Activated gamma-delta T cell treated with Interleukin-2 at 50 U/mL for 16 hours (primary cell): ENCODE data around the gene TGM6.

ENCODE experiments used
- DNase-seq: peaks from one replicate; pipeline ENCODE4 v3.0.0-alpha.2; 2020

The TGM6 gene

DNA sequence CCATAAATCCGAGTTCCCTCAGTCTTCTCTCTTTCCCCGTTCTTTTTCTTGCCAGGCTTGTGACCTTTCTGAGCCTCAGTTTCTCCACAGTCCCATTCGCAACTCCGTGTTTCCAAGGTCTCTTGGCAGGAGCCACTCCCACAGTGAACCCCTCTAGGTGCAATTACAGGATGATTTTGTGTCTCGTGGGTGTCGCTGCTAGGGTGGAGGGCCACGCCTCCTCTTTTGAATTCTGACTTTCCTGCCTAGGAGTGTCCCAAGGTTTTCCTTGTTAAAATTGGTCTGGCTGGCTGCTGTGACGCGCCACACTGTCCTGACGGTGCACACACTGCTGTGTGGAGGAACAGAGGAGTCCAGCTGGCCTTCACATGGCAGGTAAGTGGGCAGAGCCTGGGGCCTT is at the start of gene TGM6:
TGM6 (plus strand) TSS at position 301 of the 400 bp plus-strand sequence; CDS start at position 369, 68 bp downstream.
- no peak for DNase-seq

DNA sequence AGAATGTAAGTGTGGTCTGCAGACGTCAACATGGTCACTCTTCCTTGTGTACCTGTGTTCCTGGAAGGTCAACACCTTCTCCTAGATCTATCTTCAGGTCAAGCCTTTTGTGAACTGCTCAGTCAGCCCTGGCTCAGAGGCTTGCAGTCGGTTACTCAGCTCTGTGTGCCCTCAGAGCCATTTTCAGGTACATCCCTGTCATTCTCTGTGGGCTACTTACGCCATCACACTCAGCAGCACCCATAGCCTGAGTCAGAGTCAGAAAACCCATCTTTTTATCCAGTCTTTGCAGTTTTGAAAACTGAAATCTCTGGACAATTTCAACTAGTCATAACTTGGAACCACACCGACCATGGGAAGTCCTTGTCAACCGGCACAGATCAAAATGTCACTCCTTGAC is 49.6 kb upstream of the TGM6 start:
- DNase-seq, result no peak

DNA sequence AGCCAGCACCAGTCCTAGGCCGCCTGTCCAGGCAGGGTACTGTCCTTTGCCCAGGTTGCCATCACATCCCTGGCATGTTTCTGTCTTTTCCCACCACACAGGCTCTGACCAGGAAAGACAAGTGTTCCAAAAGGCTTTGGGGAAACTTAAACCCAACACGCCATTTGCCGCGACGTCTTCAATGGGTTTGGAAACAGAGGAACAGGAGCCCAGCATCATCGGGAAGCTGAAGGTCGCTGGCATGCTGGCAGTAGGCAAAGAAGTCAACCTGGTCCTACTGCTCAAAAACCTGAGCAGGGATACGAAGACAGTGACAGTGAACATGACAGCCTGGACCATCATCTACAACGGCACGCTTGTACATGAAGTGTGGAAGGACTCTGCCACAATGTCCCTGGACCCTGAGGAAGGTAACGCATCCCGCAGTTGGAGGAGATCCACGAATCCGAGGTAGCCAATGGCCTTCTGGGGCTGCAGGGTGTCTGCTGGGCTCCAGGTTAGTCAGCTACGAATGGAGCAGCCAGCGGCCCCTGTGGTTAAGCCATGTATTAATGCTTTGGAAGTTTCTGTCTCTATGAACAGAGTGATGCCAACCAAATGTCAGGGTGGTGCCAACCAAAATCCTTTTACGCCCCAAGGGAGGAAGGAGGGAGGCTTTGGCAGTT is 48.7 kb upstream of the TGM6 start:
- DNase-seq, result no peak

DNA sequence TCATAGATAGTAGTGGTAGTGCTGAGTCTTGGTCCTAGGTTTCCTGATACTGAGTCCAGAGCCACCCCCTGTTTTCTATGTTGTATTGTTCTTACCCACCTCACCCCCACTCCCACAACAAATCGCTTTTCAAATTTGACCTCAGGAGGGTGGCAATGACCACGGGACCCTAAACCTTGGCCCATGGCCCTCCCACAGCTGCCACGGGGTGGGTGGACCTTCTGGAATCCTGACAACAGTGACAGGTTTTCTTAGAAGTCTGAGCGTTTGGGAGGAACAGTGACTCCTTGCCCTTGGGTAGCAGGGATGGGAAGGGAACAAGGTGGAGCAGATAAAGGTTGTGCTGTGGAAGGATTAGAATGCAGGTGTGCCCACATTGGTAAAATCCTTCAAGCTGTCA is 48.0 kb upstream of the TGM6 start:
- no peak for DNase-seq

DNA sequence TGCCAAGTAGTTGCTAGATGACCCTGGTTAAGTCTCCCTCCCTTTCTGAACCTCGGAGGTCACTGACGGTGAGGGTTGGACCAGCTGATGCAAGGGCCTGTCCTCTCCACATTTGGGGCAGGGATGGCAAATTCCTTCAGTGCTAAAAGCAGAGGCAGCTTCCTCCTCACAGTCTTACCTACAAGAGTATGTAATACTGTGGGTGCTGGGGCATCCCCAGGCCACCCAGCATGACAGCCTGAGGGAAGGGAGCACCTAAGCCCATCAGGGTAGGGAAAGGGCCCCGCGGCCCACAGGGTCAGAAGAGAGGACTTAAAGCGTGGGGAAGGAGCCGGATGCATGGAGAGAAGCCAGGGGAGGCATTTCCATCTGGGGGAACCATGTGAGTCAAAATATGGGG is 46.9 kb upstream of the TGM6 start:
- DNase-seq, result no peak

DNA sequence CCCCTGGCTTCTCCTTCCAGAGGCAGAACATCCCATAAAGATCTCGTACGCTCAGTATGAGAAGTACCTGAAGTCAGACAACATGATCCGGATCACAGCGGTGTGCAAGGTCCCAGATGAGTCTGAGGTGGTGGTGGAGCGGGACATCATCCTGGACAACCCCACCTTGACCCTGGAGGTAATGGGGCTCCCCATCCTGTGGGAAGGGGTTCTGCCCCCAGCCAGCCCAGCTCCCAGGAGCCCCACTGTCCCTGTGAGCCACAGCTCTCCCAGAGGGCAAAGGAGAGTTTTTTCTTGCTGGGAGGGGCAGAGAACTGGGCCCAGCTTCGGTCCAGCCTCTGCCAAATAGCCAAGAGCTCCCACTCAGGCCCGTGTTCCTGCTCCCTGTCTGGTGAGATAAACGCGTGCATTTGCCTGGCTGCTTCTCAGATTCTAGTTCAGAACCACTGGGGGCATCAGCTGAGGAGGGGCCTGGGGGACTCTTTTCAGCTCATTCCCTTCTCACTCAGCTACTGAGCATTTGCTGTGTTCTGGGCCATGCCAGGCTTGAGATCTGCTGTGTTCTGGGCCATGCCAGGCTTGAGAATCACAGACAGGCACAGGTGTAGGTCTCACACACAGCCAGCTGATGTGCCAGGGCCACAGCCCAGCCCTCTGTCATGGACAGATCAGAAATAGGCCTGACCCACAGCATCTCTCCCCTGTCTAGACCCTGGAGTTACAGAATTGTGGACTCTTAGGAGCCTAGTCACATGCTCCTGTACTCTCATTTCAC is 45.4 kb upstream of the TGM6 start:
- no peak for DNase-seq

DNA sequence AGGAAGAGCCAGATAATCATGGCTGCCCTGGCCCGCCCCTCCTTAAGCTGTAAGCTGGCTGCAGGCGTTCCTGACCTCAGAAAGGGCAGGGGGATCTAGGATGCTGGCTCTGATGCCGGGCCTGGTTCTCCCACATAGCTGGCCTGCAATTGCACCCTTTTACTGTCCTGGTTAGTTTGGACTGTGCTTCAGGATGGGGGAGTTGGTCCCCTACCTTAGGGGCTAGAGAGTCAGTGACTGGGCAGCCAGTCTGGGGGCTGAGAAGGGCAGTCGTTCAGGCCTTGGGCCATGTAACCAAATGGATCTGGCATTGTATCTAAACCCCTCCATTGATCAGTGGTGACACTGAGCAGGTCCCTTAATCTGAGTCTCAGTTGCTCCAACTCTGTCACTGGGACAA is 44.2 kb upstream of the TGM6 start:
- no peak for DNase-seq

DNA sequence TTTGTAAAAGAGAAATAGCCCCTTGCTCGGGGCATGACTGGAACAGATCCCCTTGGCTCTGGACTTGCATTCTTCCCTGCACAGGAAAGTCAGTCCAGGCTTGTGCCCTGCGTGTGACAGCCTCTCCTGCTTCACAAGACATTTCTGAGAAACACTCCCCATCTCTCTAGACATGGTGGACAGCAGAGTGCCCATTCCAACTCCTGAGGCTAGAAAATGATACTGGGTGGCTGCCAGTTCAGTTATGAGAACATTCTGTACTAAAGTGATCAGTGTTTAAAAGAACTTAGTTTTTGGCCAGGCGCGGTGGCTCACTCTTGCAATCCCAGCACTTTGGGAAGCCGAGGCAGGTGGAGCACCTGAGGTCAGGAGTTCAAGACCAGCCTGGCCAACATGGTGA is 43.6 kb upstream of the TGM6 start:
- no peak for DNase-seq

DNA sequence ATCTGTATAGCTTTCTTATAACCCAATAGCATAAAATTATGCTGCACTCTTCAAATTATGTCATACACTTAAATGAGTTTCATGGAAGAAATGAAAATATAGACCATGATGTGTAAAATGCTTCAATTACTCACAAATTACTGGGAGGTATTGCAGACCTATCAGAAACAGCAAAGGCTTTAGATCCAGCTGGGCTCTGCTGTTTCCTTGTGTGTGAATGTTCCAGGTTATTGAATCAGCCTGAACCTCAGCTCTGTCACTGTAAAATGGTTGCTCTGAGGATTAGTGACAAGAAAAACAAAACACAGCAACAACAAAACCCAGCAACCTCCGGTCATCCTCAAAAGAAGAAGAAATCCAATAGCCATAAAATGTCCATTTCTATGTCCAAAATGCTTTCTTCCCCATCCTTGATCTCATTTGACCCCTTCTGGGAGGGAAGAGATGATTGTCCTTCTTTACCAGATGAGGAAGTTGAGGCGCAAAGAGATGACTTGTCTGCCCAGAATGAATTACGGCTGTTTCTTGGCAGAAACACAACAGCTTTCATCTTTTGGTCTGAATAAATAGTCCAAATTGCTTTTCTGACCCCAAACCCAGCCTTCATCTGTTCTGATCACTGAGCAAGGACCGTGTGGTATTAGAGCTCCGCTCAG is 42.2 kb upstream of the TGM6 start:
- no peak for DNase-seq

DNA sequence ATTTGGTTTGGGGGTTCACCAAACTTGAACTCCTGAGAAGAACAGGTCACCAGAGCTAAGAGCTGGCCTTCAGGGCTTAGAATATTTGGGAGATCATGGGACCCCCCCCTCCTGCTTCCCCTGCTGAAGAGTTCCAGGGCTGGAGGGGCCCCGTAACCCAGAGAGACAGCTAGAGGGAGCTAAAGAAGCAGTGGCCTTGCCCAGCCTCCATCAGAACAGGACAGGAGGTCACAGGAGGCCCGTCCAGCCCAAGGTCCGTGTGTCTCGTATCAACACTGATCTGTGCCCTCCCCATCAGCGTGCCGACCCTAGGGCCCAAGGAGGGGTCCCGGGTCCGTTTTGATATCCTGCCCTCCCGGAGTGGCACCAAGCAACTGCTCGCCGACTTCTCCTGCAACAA is 40.6 kb upstream of the TGM6 start:
- no peak for DNase-seq

DNA sequence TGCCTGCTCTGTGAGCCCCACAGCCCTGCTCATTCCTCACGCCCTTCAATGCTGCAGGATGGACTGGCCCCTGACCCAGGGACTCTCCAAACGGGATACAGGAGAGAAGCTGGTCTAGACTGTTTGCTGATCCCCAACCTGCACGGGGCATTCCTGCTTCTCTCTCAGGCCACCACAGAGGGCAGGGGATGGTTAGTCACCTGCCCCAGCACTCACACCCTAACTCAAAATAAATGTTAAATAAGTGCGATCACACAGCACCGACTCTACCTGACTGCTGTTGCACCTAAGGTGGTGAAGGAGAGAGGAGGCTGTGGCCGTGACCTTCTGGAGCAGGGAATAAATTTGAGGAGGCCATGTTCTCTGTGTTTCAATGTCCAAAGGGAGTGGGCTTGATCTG is 39.9 kb upstream of the TGM6 start:
- DNase-seq, result no peak

DNA sequence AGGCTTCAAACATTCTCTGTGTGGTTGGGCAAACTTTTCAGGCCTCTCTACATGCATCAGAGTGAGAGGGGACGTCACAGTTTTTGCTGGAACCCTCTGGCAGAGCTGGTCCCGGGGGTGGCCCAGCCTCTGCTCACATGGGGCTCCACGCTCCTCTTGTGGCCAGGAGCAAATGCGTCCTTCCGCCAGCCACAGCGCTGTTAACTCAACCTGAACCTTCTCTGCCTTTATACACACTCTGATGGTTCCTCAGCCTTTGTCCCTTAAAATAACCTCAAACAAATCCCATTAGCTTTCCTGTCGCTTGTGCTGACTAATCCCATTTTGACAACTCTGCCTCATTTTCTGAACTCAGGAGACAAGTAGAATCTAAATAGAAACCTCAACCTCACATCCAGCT is 39.4 kb upstream of the TGM6 start:
- no peak for DNase-seq

DNA sequence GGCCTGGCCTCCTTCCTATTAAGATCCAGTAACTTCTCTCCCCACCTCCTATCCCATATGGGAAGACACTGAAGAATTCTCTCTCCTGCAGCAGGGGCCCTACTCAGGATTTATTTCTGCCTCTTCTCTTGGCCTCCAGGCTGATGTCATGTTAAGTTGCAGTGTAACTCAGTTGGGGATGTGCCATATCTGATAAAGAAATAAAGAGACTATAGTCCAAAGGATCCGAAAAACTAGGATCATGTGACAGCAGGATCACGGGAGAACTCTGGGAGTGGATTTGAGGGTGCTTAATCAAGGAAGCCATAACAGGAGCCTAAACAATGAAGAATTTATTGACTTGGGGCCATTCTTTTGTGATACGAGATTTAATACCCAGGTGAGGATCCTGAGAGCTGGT is 38.5 kb upstream of the TGM6 start:
- DNase-seq, result no peak

DNA sequence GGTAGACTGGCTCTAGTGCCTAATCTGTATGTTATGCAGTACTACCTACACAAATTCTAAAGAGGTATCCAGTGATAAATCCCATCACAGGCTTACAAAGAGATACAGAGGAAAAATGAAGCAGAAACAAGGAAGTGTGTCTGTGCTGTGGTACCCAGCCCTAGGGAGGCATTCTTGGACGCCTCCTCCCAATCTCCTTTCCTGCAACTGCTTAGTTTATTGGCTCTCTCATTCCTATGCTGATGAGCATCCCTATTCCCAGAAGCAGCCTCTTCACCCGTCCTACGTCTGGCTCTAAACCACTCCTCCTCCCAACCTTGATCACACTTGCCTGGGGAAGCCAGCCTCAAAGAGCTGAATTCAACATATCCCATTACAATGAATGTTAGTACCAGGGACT is 34.5 kb upstream of the TGM6 start:
- no peak for DNase-seq

DNA sequence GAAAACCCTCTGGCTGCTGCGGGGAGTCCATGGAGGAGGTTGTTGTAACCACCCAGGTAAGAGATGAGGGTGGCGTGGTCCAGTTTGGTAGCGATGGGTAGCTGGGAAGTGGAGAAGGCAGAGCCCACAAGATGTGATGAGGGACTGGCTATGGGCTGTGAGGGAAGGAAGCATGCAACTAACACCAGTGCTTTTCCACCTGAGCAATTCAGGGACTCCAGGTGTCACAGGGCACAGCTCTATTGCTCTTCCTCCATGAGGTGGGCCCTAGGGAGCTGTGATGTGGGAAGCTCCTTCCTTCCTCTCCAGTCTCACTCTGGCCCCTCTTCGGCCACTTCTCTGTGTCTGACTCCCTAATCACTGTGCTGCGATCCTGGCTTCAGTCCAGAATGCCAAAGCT is 32.4 kb upstream of the TGM6 start:
- DNase-seq, result no peak

DNA sequence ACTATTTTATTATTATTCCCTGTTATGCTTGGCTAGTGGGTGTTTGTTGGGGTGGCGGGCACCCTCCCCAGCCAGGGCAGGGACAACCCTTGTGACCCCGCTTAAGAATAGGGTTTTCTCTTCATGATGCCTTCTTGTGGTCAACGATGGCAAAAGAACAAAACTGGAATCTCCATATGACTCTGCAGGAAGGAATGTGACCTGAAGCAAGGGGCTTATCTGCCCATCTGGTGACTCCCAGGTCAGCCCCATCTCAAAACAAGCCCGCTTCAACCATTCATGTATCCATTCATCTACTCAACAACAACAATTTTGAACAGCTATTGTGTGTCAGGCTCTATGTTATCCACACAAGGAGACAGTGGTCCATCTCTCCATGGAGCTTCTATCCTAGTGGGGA is 30.9 kb upstream of the TGM6 start:
- no peak for DNase-seq

DNA sequence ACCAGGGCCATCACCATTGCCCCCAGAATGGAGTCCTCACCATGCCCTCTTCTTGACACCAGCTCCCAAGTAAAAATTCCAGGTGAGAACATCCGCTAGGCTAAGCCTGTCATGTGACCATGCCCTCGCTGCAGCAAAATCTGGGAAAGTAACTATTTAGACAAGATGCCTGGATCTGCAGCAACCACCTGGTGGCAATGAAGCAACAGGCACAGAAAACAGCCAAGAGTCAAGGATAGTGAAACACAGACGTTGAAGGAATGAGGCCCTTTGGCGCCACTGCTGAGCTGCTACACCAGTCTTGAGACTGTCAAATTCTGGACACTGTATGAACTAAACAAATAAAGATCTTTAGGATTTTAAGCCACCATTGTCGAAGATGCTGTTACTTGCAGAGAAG is 30.1 kb upstream of the TGM6 start:
- DNase-seq, result no peak

DNA sequence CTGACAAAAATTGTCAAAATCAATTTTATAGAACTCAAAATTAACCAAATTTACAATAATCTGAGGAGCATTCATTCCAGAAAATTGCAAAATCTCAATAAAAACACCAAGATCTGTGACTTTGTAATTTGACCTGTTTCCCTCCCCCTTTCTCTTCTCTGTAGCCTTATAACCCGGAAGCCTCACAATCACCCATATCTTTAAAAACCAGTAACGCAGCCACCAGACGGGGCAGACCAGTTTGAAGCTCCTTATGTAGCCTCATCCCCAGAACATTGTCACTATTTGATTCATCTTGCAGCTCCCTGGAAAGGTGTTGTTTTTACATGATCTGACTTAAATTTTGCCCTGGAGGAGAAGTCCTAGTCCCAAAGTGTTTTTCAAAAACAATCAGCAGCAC is 27.5 kb upstream of the TGM6 start:
- no peak for DNase-seq

DNA sequence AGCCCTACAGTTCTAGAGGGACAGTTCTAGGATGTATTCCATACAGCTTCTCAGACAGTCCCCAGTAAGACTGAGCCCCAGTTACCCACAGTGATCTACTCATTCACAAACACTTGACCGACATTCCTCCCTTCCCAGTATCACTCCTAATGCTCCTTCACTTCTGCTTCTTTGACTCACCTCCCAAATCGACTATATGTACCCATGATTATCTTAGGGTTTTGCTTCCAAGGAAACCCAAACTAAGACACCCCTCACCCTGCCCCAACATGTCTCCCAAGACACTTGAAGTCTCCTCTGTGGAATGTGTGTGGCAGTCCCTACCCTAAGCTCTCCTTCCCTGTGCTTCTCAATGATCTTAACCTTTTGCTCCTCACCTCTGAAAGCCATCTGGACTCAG is 23.6 kb upstream of the TGM6 start:
- no peak for DNase-seq

DNA sequence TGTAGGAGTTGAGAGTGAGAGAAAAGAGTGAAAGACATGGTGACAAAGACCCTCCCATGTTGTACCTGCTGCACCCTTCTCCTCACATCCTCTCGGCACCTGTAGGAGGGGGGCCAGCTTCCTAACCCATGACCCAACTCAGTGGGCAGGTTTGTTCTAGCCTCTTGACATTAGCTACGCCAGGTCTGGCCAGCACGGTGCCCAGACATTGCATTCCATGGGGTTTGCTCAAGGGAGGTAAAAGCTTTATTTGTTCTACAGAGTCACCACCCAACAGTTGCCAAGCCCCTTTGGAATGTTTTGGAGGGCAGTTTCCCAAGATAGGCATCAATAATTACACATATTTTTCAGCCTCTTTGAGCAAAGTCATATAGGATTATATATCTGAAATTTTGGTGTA is 22.7 kb upstream of the TGM6 start:
- no peak for DNase-seq

DNA sequence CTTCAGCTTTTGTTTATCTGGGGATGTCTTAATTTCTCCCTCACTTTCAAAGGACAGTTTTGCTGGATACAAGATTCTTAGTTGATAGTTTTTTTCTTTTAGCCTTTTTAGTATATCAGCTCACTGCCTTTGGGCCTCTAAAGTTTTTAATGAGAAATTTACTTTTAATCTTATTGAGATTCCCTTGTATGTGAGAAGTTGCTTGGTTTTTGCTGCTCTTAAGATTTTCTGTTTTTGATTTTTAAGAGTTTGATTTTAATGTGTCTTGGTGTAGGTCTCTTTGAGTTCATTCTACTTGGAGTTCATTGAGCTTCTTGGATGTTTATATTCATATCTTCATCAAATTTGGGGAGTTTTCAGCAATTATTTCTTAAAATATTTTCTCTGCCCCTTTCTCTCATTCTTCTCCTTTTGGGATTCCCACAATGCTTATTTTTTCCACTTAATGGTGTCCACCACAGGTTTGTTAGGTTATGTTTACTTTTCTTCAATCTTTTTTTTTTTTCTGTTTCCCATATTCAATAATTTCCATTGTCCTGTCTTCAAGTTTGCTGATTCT is 19.6 kb upstream of the TGM6 start:
- DNase-seq, result no peak

DNA sequence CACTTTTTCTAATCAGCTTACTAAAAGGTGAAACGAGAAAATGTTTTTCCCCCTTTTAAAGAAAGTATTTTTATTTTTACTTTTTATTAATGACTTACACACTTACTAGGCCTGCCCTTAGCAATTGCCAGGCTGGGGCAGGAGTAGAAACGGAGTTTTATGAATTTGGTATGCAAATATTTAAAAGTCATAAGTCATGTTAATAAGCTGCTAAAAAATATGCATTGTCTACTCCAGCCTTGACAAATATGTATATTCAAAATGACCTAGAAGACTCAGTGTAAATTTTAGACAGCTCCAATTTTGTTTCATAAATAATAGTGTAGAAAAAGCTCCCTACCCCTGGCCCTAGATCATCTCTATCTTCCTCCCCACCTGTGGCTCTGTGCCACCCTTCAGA is 17.5 kb upstream of the TGM6 start:
- DNase-seq, result no peak

DNA sequence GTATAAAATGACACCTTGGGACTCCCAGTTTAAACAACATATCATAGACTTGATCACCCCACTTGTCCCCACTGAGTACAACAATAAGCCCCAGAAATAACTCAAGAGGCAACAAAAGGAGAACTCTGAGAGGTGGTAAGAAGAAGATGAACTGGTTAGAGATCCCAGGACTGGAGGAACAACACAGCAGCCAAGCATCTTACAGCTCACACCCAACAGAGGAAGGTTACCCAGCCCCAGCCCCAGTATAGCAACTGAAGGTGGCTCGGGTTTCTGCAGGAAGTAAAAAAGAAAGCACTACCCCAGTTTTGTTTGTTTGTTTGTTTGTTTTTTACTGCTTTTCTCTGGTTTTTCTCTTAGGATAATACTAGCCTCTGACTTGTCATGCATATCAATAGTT is 17.1 kb upstream of the TGM6 start:
- no peak for DNase-seq

DNA sequence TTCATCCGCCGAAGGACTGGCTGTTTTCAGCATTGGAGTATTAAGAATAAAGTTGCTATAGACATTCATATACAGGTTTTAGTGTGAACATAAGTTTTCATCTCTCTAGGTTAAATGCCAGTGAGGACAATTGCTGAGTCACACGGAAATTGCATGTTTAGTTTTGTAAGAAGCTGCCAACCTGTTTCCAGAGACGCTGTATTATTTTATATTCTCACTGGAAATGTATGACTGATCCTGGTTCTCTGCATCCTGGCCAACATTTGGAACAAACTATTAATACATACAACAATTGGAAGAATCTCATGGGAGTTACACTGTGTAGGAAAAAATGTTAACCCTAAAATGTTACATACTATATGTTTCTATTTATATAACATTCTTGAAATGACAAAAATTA is 16.7 kb upstream of the TGM6 start:
- no peak for DNase-seq
